Testis (tissue), 2 donors: ENCODE results near the gene WIPF1.

ENCODE experiments used
- POLR2A ChIP-seq: fragments of 450-650 bp; IDR thresholded peaks from one replicate; pipeline ENCODE4 v1.6.1; 2017; ENCODE audit warnings: antibody characterized with exemption, mild to moderate bottlenecking, moderate library complexity
- TF ChIP-seq, protein P1 (sequence below), 3 experiments: fragments of 450-650 bp in 2 of 3; fragments of 200-600 bp in 1 of 3; sonication (generic) in 1 of 3; IDR thresholded peaks; one replicate each; pipeline ENCODE4 v1.5.1; 2016 to 2019; ENCODE audit warnings: antibody characterized with exemption in 3 of 3, mild to moderate bottlenecking in 2 of 3, moderate library complexity in 1 of 3

GRCh38 chr2:174600349-174600748, 2.7 kb upstream of the WIPF1 start:
- TF ChIP-seq, protein P1, sequence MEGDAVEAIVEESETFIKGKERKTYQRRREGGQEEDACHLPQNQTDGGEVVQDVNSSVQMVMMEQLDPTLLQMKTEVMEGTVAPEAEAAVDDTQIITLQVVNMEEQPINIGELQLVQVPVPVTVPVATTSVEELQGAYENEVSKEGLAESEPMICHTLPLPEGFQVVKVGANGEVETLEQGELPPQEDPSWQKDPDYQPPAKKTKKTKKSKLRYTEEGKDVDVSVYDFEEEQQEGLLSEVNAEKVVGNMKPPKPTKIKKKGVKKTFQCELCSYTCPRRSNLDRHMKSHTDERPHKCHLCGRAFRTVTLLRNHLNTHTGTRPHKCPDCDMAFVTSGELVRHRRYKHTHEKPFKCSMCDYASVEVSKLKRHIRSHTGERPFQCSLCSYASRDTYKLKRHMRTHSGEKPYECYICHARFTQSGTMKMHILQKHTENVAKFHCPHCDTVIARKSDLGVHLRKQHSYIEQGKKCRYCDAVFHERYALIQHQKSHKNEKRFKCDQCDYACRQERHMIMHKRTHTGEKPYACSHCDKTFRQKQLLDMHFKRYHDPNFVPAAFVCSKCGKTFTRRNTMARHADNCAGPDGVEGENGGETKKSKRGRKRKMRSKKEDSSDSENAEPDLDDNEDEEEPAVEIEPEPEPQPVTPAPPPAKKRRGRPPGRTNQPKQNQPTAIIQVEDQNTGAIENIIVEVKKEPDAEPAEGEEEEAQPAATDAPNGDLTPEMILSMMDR (IDR thresholded peaks at IDR 0.05), result no peak
- TF ChIP-seq POLR2A, result no peak
